Sciatic nerve (tissue), 2 donors: ENCODE results near the gene OXTR. TPM values are rescaled to one million over a fixed set of nuclear protein-coding genes. Genes with fewer than 3 reads are reported as not detected.
"Not testable (repeated sequence)": the region's sequence is repeated elsewhere in the genome, so short reads cannot be mapped to it uniquely, and the experiment has no call there.

Experiments used
- ATAC-seq: fragments of 200-7000 bp; cut with Tn5 transposase; one replicate; pipeline ENCODE4 v1.9.1; 2020; ENCODE audit warnings: mild to moderate bottlenecking, moderate library complexity
- DNase-seq: peaks from one replicate; pipeline ENCODE4 v3.0.0-alpha.2; 2020; ENCODE audit warnings: low spot score
- intact Hi-C: fragments of 100-400 bp; cut with DNase I; formaldehyde crosslinking; loops from one replicate; pipeline ENCODE4 v1.14.2; 2022
- total RNA-seq: library from RNA; stranded (reverse); fragmentation: NEBNext Ultra II Directional; extraction: Animal tissue kit (Norgen Biotek cat#: 25700); gene quantifications from one replicate; pipeline ENCODE4 v1.2.1, GENCODE V29; 2021
- donor health status: DM: no; HTN: no; CAD: no.
- donor health status: DM: no; HTN: no; CAD: no.

Gene OXTR
- total RNA-seq, 1 donor from 2014 or later, result 1.3 TPM

DNA sequence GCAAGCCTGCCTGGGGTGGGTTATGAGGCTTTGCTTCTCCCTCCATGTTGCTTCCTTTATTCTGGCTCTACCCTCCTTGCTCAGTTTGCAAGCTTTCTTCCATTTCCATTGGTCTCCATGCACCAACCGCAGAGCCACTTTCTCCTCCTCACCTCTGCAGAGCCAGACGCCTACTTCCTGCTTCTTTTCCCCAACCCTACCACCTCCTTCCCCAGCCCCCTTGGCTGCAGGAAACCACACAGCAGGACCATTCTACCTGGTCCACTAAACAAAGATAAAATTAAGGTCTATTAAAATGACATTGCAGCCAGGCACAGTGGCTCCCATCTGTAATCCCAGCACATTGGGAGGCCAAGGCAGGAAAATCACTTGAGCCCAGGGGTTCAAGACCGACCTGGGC, 45.8 kb downstream of the OXTR start:
- ATAC-seq (no peak), DNase-seq (no peak)
- intact Hi-C loops, result no loop called here

- ATAC-seq, result no peak
- intact Hi-C loops, result no loop called here
Measured at GRCh38 chr3:8722808-8723207, 46.6 kb downstream of the OXTR start.

GRCh38 chr3:8715757-8716156, 53.7 kb downstream of the OXTR start:
- intact Hi-C loops, ATAC-seq, DNase-seq: not testable (repeated sequence)

More at GRCh38 chr3:8722808-8723207, 46.6 kb downstream of the OXTR start:
- no peak for DNase-seq

DNA sequence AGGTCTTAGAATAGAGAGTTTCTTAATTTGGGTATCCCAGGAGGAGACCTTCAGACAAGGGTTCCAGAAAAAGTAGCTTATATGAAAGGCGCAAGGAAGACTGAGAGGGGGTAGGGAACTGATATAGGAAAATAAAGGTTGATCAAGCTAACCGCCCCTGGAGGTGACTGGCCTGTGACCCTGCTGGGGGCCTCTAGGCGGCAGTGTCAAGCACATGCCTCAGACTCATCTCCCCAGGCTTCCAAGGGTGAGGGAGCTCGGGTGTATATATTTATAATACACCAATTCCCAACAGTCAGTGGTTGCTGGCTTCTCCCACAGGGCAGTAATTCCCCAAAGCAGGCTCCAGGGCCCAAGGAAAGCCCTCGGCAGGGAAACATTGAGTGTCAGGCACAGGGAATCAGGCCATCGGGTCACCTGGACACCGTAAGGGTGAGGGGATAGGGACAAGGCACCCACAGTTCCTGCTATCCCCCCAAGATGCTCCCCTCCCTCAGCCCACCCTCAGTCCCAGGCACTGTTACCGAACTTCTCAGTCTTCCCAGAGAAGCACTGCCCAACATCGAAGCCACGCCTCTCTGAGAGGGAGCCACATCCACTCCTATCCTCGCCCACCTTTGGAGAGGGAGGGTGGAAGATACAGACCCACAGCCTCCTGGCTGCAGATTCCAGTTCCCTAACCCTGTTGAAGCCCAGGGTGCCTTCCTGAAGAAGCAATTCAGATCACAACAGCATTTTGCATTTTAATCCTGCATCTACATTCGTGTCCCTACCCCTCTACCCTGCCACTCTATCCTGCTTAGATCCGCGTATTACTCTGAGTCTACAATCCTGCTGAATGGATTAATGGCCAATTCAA, 55.3 kb downstream of the OXTR start:
- DNase-seq (no peak), ATAC-seq (no peak)
- intact Hi-C loops, result no loop called here

DNA sequence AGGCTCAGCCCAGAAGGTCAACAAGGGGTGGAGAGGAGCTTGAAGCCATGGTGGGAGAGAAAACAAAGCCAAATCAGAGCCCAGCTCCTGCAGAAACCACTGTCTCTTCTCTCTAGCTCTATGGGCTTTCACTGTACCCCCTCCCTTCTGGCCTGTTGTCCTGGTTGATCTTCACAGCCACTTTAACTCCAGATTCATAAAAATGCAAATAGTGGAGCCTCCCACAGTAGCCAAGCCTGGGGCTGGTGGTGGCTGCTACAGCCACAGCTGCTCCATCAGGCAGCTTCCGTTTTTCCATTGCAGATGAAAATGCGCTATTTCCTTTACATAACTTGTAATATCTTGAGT, 56.5 kb downstream of the OXTR start:
- no peak for ATAC-seq
- intact Hi-C loops, result no loop called here

DNA sequence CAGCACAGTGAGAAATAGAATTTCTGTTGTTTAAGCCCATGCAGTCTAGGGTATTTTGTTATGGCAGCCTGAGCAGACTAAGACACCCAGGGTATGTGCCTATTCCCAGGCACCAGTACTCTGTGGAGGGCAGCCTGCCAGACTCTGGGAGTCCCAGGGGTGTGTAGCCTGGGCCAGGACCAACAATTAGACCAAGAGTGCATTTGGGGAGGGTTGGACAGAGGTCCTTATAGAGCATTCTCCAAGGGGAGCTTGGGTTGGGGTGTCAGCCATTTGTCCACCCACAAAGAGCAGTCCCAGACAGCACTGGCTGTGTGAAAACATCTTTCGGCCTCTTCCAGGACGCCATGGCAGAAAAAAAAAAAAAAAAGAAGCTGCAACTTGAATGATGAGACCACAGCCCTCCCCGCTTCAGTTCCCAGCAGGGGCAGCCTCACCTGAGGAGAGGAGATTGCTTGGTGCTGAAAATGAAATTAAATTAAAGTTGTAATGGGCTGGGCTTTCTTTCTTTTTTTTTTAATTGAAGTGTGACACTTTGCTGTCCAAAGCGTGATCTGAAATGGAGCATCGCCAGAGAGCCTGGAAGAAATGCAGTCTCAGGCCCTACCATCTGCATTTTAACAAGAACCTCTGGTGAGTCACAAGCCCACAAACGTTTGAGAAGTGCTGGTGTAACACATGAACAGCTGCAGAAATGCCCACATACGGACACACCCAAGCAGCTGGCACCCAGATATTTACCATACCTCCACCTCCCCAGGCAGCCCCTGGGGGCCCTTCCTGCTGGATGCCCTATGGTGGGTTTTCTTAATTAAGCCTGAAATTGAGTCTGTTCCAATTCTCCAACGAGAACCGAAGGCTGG, 57.1 kb downstream of the OXTR start:
- ATAC-seq, result no peak
- DNase-seq, result no peak
- intact Hi-C loops, result no loop called here

More for the DNA sequence above, 56.5 kb downstream of the OXTR start:
- DNase-seq, result no peak

DNA sequence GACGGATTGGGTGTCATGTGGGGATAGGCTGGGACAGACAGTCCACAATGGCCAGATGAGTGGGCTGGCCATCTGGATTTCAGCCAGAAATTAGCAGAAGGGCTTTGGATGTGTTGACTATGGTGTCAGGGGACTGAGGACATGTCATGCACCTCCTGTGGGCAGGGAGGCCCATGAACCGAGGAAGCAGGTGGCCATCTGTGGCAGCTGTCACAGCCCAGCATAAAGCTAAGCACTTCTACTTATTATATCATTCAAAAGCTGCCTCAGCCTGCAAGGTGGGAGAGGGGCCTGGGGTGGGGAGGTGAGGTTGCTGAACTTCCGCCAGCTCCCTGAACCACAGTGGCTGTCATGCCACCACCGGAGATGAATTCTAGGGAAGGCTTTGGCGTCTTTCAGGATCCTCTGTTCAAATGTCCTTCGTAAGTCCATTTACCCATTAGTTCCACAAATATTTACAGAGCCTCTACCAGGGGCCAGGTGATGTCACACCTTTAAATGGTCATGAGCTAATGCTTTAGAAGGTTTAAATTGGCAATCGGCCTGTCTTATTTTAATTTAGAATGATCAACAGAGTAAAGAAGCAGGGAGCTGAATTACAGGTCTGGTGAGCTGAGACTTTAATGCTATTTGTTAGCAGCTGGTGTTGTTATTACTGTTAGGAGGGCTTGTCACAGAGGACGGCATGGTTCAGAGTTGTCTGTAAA, 59.5 kb downstream of the OXTR start:
- DNase-seq, result no peak
- no peak for ATAC-seq
- intact Hi-C loops, result no loop called here

DNA sequence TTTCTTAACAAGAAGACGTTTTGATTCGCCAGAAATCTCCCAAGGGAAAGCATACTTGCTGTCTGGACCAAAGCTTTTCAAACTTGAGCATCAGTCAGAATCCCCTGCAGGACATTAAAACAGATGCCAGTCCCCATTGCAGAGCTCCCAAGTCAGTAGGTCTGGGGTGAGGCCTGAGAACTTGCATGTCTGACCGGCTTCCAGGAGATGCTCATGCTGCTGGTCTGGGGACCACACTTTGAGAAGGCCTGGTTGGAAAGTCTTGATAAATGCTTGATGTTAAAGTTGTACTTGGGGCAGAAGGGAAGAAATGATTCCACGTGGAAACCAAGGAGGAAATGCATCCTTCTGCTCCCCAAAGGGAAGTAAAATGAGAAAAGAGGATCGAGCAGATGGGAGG, 60.1 kb downstream of the OXTR start:
- no peak for ATAC-seq
- DNase-seq, result no peak
- intact Hi-C loops, result no loop called here

DNA sequence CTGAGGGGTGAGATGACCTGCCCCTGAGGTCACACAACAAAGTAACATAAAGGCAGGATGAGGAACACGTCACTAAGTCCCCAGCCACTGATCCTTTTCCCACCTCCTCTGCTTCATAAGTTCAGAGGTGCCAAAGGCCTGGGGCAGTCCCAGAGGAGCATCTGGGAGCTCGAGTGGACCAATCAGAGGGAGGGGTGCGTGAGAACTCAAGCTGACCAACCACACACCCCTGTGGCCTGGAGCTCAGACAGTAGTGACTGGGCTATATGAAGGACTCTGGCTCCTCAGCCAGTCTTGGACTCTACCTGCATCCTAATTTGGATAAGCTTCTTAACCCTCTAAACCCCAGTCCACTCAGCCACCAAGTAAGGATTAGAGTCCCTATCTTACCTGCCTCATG, 63.8 kb downstream of the OXTR start:
- DNase-seq (no peak), ATAC-seq (no peak)

DNA sequence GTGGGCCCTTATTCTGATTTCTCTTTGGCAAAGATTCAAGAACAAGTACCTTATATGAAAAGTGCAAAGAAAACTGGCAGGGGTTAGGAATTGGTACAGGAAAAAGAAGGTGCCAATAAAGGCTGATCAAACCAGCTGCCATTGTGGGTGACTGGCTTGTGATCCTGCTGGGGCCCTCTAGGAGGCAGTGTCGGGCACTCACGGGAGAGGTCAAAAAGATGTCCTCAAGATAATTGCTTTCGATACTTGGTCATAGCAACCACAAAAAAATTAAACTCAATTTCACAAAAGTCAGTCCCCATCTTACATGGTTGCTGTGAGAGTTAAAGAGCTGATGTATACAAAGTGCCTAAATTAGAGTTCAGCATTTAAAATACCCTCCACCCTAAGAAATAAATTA, 66.9 kb downstream of the OXTR start:
- intact Hi-C loops, result no loop called here
- DNase-seq, result no peak
- no peak for ATAC-seq

More for the DNA sequence above, 63.8 kb downstream of the OXTR start:
- intact Hi-C loops, result no loop called here

Other genes with a start within 250 kb of the OXTR start
- 0.53 TPM for gene SSUH2, start 124.8 kb downstream of the OXTR start, total RNA-seq
- not detected for gene CAV3, start 35.8 kb downstream of the OXTR start, total RNA-seq
- 11.4 TPM for gene RAD18, start 193.9 kb upstream of the OXTR start, total RNA-seq